ENCODE data around the gene SLC5A6.

GRCh38 chr2:27152102-27152795, 59.8 kb downstream of the SLC5A6 start:
- TF ChIP-seq, protein P1, sequence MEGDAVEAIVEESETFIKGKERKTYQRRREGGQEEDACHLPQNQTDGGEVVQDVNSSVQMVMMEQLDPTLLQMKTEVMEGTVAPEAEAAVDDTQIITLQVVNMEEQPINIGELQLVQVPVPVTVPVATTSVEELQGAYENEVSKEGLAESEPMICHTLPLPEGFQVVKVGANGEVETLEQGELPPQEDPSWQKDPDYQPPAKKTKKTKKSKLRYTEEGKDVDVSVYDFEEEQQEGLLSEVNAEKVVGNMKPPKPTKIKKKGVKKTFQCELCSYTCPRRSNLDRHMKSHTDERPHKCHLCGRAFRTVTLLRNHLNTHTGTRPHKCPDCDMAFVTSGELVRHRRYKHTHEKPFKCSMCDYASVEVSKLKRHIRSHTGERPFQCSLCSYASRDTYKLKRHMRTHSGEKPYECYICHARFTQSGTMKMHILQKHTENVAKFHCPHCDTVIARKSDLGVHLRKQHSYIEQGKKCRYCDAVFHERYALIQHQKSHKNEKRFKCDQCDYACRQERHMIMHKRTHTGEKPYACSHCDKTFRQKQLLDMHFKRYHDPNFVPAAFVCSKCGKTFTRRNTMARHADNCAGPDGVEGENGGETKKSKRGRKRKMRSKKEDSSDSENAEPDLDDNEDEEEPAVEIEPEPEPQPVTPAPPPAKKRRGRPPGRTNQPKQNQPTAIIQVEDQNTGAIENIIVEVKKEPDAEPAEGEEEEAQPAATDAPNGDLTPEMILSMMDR (conservative IDR thresholded peaks at IDR 0.05; ENCODE audit: low read length) = no peak
- TF ChIP-seq EZH2phosphoT487 (IDR thresholded peaks at IDR 0.05; ENCODE audit: borderline replicate concordance, low read depth, low read length) = no peak
